ENCODE data around the gene ETV4. TPM values are rescaled to one million over a fixed set of nuclear protein-coding genes. Genes with fewer than 3 reads are reported as not detected.

Gene ETV4
- total and polyA plus RNA-seq, 2 of the 13 experiments (the other 11 are each of a cell fraction or from before 2014, with no cell fraction given): 128 to 330 TPM

GRCh38 chr17:43595466-43595865 is 49.3 kb upstream of the ETV4 start:
- intact Hi-C loops (cut with micrococcal nuclease; ENCODE audit: unreplicated experiment): no loop called here
- no peaks in the 10 kb centered on the region for H3K36me3 ChIP-seq (replicated peaks in 1 of 2; ENCODE audit: control insufficient read depth in 1 of 2, insufficient read depth in 2 of 2, low read length in 2 of 2)
- no peak overlapping the region for H3K4me2 ChIP-seq (ENCODE audit: low read depth, low read length)
- FAIRE-seq (no peak), DNase-seq (ENCODE audit: low spot score) (no peak), ATAC-seq (no peak)
- BruUV-seq (replicated peaks): no TSS peak
- H3K27me3 ChIP-seq (ENCODE audit: control insufficient read depth in 1 of 2, insufficient read depth in 2 of 2, low read length in 2 of 2): no peaks in the 10 kb centered on the region
- ChIA-PET CTCF (ENCODE audit: low intra/inter-chr PET ratio, low total read pairs) (no interaction called here), POLR2A (no interaction called here)
- no peak overlapping the region for H2AFZ ChIP-seq (ENCODE audit: low read length)
- no peaks in the 10 kb centered on the region for H3K79me2 ChIP-seq (ENCODE audit: insufficient read depth, low read length)
- no peaks in the 10 kb centered on the region for H4K20me1 ChIP-seq (ENCODE audit: insufficient read depth, low read length)
- in situ Hi-C loops (cut with HindIII; ENCODE audit: extremely low pct_ligation_motif_present, low pct_unique_long_range_greater_than_20kb): no loop called here
- H3K27ac ChIP-seq (ENCODE audit: extremely low read length, insufficient read depth, low read length): no peak overlapping the region
- 79% methylated on average over 4 of the region's 4 CpGs for WGBS (ENCODE audit: low lambda C conversion rate)
- H3K9ac ChIP-seq (ENCODE audit: insufficient read depth, low read depth, low read length): no peak overlapping the region
- no peaks in the 10 kb centered on the region for H3K9me3 ChIP-seq (ENCODE audit: low read length)
- no peak overlapping the region for H3K4me3 ChIP-seq (replicated peaks in 1 of 3; ENCODE audit: insufficient read depth in 1 of 3, low read depth in 2 of 3, low read length in 3 of 3)
- H3K4me1 ChIP-seq (ENCODE audit: insufficient read depth, low read length): peaks cover 30% of the 10 kb centered on the region
- TF ChIP-seq ATRX (CRISPR knock-in tag; IDR thresholded peaks at IDR 0.05; ENCODE audit: borderline replicate concordance) (no peak), MBNL3 (CRISPR knock-in tag; conservative IDR thresholded peaks at IDR 0.05) (no peak), LRRFIP1 (CRISPR knock-in tag; conservative IDR thresholded peaks at IDR 0.05) (no peak), RORA (CRISPR knock-in tag; IDR thresholded peaks at IDR 0.05) (no peak), POGK (CRISPR knock-in tag; conservative IDR thresholded peaks at IDR 0.05) (no peak), ZNF205 (CRISPR knock-in tag; IDR thresholded peaks at IDR 0.05) (no peak), MAZ (IDR thresholded peaks at IDR 0.05; ENCODE audit: borderline replicate concordance, low read depth, low read length) (no peak), MAZ (CRISPR knock-in tag; IDR thresholded peaks at IDR 0.05; ENCODE audit: low read depth) (no peak), HOXD1 (CRISPR knock-in tag; IDR thresholded peaks at IDR 0.05) (no peak), ZNF276 (CRISPR knock-in tag; IDR thresholded peaks at IDR 0.05; ENCODE audit: low read depth) (no peak), ELF3 (CRISPR knock-in tag; IDR thresholded peaks at IDR 0.05) (no peak), ATF7-NPFF (CRISPR knock-in tag; IDR thresholded peaks at IDR 0.05; ENCODE audit: low read depth) (no peak), UBTF (CRISPR knock-in tag; IDR thresholded peaks at IDR 0.05) (no peak), ZNF775 (CRISPR knock-in tag; IDR thresholded peaks at IDR 0.05; ENCODE audit: borderline replicate concordance) (no peak), RBM39 (IDR thresholded peaks at IDR 0.05; ENCODE audit: low read depth, low read length, poor library complexity, severe bottlenecking) (no peak), GATAD2A (CRISPR knock-in tag; IDR thresholded peaks at IDR 0.05) (no peak), ELF1 (CRISPR knock-in tag; IDR thresholded peaks at IDR 0.05) (no peak)
